Hematopoietic multipotent progenitor cell treated with erythropoietin and hydrocortisone succinate and interleukin-3 and kit ligand, for 17 days (in vitro differentiated cells): ENCODE measurements around the gene GNB5.
"Not testable (repeated sequence)": the region's sequence is repeated elsewhere in the genome, so short reads cannot be mapped to it uniquely, and the experiment has no call there.

ENCODE experiments used
- DNase-seq: peaks from one replicate; pipeline ENCODE4 v3.0.0-alpha.2; 2015; ENCODE audit warnings: low spot score

Gene GNB5

DNA sequence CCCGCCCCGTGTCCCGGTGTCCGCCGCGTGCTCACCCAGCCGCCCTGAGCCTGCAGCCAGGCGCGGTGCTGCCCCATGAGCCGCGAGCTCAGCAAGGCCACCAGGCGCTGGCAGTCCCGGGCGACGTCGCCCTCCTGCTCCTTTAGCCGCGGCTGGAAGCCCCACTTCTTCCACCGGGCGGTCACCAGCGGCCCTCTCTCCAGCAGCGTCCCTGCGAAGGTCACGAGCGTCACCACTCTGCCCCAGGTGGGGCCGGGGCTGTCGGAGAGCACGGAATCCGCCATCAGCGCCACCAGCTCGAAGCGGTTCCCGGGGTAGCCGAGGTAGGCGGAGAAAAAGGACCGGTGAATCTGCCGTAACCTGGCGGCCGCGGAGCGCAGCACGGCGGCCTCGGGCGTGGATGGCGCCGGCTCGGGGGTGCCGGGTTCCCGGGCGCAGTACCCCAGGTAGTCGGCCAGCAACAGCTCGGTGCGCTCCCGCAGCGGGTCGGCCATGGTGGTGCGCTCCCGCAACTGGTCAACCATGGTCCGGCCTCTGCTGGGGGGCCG, 78.9 kb downstream of the GNB5 start:
- DNase-seq, result no peak

DNA sequence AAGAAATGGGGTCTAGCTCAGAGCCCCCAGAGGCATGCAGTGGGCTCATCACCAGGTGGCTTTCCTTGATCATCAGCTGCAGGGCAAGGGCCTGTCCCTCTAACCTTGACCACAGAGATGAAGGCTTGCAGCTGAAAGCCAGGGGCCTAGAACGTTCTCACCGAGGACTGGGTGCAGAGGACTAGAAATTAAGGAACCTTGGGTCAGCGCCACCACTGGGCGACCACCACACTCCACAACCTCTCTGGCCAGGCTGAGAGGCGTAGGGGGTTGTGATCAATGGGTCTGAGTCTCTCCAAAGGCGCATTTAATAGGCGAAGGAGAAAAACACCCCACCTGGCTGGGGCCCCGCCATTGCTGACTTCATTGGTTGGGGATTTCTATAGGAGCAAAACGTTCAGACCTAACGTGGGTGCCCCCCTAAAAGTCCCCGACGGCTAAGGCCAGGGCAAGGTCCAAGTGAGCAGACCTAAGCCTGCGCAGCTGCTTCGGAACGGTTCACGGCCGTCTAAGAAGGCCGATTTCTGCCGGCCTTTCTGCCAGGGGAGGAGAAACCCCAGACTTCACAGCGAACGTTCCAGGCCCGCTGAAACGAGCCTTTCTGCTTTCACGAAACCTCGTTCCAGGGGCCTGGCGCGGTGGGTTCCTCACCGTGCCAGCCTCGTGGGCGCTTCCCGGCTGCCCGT, 79.5 kb downstream of the GNB5 start:
- no peak for DNase-seq

GRCh38 chr15:52109559-52110451, 81.4 kb downstream of the GNB5 start:
- DNase-seq, result no peak

GRCh38 chr15:52107238-52107637, 84.0 kb downstream of the GNB5 start:
- DNase-seq, result no peak

DNA sequence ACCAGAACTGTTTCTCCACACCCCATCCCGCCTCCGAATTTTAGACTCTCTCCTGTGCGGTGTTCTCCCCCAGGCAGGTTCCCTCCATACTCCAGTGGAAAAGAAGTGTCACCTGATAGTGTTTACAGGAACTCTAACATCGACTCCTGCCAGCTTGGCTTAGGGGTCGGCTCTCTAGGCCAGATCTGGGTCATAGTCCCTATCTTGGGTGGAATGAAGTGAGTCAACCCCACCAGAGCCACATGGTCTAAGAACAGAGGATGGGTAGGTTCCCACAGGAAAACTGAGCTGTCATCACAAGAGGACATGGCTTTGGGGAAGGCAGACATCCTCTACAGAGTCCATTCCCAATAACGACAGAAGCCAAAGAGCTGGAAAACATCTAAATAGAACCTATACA, 84.6 kb downstream of the GNB5 start:
- no peak for DNase-seq

DNA sequence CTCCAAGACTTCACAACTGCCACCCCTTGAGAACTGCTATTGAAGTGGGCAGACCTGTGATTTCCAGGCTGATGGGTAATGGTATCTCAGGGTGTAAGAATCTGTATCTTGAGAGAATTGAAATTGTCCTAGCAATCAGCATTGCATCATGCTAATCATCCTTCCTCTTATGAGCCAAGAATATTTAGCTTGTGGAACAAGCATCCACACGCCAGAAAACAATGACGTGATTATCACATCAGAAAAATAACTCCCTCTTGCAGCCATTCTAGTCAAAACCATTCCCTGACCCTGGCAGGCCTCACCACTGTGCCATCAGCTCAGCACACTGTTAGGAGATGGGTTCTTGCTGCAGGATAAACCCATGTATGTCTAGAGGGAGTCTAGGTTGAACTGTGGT, 85.3 kb downstream of the GNB5 start:
- DNase-seq, result no peak

DNA sequence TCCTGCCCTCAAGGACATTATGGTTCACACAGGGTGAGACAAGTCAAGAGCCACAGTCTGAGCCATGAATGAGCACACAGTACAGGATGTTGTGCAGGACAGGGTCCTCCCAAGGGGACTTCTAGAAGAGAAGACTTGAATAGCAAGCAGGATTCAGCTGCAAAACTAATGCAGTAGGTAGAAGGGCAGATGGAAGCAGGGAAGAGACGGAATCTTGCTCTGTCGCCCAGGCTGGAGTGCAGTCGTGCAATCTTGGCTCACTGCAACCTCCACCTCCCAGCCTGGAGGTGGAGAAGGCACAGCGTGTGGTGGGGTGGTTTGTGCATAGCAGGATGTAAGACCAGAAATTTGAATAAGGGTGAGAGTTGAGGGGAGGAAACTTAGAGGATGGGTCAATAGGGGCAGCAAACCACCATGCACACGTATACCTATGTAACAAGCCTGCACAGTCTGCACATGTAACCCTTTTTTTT, 86.6 kb downstream of the GNB5 start:
- DNase-seq, result no peak

- no peak for DNase-seq
Measured at GRCh38 chr15:52103217-52104207, 87.7 kb downstream of the GNB5 start.

- DNase-seq, result no peak
Measured at GRCh38 chr15:52102463-52102862, 88.7 kb downstream of the GNB5 start.

- DNase-seq, result no peak
Measured at GRCh38 chr15:52101542-52102323, 89.5 kb downstream of the GNB5 start.

DNA sequence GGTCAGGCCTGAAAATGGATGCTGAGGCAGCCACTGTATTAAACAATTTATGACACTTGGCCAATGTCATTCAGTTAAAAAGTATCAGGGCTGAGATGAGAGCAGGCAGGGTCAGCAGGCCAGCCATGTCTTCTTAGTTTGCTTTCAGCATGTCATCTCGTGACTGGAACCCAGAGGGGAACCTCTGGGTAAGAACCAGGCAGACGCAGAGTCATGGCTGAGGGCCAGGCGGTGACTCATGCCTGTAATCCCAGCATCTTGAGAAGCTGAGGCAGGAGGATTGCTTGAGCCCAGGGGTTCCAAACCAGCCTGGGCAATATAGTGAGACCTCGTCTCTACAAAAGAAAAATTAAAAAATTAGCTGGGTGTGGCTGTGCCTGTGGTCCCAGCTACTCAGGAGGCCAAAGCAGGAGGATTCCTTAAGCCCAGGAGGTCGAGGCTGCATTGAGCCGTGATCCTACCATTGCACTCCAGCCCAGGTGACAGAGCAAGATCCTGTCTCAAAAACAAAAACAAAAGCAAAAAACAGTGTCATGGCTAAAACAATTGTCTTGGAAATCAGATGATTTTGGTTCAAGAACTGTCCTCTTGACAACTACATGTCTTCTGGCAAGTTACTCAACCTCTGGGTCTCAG, 90.3 kb downstream of the GNB5 start:
- peak; percentile 31 for DNase-seq

DNA sequence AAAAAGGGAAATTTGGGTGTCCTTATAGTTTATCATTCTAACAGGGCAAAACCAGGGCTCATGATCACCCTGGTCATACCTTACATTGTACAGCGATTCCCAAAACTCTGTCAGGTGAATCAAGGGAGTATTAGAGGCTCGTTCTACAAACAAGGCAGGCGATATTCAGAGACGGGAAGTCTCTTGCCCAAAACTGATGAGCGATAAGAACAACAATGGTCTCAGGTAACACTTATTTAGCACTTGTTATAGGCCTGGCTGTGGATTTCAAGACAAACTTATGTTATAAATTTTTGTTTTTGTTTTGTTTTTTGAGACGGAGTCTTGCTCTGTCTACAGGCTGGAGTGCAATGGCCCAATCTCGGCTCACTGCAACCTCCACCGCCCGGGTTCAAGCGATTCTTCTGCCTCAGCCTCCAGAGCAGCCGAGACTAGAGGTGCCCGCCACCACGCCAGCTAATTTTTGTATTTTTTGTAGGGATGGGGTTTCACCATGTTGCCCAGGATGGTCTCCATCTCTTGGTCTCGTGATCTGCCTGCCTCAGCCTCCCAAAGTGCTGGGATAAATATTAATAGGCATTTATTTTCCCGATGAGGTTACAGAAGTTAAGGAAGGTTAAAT, 91.4 kb downstream of the GNB5 start:
- no peak for DNase-seq

DNA sequence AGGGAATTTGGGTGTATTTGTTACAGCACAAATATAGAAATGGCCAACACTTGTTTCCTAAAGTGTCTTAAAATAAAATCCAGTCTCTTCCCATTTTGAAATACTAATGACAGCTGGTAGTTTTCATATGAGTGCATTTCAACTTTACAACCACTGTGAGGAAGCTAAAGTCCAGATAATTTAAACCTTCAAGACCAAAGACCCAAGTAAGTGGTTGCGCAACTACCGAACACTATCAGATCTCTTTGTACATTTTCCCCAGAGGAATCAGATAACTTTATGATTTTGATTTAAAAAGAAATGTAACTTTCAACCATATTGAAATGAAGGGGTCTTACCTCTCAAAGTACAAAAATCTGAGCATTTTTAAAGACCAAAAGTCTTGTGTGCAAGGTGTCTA, 92.9 kb downstream of the GNB5 start:
- no peak for DNase-seq

DNA sequence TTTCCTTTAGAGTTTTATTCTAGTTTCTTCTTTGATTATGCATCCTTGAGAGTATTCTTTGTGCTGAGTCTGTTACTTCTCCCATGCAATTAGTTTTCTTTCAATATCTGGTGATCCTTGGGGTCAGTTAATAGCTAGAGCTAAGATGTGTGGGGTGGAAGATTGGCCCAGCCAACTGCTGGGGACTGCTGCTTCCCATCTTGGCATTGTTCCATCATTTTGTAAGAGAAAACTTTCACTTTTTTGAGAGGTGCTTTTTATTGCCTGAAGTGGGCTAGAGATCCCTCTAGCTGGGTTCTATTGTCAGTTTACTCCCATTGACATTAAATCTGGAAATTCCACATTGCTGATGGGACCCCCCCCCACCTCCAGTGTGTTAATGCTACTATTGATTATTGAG, 94.0 kb downstream of the GNB5 start:
- DNase-seq, result no peak

DNA sequence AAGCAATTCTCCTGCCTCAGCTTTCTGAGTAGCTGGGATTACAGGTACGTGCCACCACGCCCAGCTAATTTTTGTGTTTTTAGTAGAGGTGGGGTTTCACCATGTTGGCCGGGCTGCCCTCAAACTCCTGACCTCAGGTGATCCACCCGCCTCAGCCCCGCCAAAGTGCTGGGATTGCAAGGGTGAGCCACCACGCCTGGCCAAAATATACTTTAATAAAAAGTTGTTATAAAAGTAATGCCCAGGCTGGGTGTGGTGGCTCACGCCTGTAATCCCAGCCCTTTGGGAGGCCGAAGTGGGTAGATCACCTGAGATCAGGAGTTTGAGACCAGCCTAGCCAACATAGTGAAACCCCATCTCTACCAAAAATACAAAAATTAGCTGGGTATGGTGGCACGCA, 94.7 kb downstream of the GNB5 start:
- DNase-seq, result not testable (repeated sequence)

DNA sequence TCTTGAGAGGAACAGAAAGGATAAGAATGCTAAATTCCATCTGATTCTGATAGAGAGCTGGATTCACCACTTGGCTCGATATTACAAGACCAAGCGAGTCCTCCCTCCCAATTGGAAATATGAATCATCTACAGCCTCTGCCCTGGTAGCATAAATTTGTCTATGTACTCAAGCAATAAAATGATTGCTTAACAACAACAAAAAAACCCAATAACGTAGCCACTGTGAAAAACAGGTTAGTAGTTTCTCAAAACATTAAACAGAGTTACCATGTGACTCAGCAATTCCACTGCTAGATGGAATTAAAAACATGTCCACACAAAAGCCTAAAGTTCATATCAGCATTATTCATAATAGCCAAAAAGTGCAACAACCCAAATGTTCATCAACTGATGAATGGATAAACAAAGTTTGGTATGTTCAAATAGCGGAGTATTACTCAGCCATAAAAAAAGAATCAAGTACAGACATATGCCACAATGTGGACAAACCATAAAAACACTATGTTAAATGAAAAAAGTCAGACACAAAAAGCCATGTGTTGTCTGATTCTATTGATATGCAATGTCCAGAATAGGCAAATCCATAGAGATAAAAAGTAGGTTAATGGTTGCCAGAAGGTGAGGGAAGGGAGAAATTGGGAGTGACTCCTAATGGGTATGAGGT, 95.5 kb downstream of the GNB5 start:
- DNase-seq, result no peak

- DNase-seq, result no peak
Measured at GRCh38 chr15:52094811-52095584, 96.2 kb downstream of the GNB5 start.
